COR-L47 (cell line): Measurements from ENCODE around the gene ZNG1F.
"Not testable (repeated sequence)": the region's sequence is repeated elsewhere in the genome, so short reads cannot be mapped to it uniquely, and the experiment has no call there.

Experiments
- DNase-seq: peaks from one replicate; lab custom pipeline; 2025; lab: John Stamatoyannopoulos, UW

ZNG1F gene

DNA sequence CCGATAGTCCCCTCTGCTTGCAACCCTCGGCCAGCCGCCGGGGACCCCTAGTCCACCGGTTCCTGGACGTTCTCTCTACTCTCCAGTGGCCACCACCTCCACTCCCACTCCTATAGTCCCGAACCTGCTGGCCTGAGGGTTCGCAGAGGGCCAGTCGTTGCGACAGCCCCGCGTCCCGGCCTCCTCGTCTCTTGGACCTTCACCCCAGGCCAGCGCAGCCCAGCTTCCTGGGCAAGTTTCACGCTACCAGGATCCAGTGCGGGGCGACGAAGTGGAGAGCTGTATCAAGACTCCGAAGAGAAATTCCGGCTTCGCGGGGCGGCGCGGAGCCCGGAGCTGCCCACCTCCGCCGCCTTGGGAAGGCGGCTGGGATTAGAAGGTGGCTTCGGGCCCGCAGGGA lies 65.7 kb downstream of the ZNG1F start:
- DNase-seq = not testable (repeated sequence)

DNA sequence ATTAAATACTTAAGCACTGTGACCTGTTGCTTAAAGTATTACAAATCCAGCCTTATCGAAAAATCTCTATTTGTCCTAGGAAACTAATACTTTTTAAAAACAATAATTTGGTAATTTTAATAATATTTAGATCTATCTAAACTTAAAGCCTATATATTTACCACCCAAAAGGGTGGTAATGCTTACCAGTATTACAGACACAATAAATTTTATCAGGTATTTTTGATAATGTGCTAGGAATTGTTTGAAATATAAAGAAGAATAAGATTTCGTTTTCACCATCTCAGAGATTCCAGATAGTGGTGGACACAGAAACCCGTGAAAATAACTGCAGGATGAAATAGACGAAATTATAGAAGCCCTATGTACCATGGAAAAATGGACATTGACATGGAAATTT lies 68.4 kb downstream of the ZNG1F start:
- not testable (repeated sequence) for DNase-seq

DNA sequence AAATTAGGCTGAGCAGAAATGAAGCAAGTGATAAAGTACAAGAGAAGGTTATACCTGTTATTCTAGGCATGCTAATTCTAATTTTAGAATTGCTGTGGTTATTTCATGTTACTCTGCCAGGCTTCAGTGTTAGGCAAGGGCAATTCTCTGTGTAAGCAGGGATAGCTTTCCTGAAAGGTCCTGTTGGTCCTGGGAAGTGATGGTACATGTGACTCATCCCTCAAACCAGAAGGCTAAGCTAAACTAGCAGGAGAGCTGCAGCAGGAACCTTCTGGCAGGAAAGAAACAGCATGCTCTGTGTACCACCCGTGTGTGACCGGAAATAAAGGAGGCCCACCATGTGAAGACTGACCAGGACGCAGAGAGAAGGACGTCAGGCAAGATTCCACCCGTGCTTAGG lies 69.4 kb downstream of the ZNG1F start:
- not testable (repeated sequence) for DNase-seq

DNA sequence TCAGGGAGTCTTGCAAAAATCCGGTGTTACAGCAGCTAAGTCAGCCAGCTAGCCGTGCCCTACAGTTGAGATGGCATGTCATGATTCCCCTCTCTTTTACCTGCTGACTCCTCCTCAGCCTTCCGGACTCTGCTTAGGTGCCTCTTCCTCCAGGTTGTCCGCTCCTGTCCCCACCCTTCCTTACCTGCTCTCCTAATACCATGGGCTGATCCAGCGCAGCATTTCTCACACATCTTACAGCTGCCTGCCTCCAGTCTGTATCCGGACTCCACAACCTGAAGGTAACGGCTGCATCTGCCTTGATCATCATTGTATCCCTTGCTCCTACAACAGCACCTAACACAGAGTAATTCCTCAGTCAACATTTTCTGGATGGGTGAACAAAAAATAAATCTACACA lies 69.8 kb downstream of the ZNG1F start:
- not testable (repeated sequence) for DNase-seq

DNA sequence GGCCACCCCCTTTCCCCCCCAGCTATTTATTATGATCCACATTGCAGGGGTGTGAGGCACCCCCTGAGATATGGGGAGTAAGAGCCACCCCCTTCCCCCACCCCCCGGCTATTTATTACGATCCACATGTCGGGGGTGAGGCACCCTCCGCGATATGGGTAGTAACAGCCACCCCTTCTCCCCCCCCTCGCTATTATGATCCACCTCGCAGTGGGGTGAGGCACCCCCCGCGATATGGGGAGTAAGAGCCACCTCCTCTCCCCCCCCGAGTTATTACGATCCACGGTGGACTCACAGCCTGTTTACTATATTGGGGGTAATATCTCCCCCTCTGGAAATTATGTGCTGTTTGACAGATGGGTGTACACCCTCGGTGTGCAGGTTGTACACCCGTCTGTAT lies 75.8 kb downstream of the ZNG1F start:
- DNase-seq = not testable (repeated sequence)

DNA sequence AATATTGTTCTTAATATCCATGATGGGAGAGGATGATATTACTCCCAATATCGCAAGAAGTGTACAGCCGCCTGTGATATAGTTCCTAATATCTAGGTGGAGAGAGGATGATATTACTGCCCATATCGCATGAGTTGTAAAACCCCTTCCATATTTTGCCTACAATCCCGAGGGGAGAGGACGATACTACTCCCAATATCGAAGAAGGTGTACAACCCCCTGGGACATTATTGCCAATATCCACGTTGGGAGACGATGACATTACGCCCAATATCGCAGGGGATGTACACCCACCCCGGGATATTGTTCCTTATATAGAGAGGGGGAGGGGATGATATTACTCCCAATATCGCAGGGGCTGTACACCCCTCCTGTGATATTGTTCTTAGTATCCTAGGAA lies 77.7 kb downstream of the ZNG1F start:
- DNase-seq = not testable (repeated sequence)

DNA sequence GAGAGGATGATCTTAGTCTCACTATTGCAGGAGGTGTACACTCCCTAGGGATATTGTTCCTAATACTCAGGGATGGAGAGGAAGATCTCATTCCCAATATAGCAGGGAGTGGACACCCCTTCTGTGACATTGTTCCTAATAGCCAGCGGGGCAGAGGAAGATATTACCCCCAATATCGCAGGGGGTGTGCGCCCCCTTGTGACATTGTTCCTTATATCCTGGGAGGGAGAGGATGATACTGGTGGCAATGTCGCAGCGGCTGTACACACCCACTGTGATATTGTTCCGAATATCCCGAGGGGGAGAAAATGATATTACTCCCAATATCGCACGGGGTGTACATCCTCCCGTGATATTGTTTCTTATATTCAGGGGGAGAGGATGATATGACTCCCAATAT lies 78.2 kb downstream of the ZNG1F start:
- not testable (repeated sequence) for DNase-seq

DNA sequence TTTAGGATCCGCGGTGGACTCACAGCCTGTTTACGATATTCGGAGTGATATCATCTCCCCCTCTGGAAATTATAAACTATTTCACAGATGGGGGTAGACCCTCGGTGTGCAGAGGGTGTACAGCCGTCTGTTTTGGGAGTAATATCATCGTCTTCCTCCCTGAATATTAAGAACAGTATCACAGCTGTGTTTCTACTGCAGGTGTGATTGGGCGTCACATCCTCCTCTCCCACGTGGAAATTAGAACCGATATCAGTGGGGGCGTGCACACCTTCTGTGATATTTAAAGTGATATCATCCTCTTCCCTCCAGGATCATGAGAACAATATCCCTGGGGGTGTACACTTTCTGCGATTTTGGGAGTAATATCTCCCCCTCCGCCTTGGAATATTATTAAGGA lies 79.9 kb downstream of the ZNG1F start:
- not testable (repeated sequence) for DNase-seq

DNA sequence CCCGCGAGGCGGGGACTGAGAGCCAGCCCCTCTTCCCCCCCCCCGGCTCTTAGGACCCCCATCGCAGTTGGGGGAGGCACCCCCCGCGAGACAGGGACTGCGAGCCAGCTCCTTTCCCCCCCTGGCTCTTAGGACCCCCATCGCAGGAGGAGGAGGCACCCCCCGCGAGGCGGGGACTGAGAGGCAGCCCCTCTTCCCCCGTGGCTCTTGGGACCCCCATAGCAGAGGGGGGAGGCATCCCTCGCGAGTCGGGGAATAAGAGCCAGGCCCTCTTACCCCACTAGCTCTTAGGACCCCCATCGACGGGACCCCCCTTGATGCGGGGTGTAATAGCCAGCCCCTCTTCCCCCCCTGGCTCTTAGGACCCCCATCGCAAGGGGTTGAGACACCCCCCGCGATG lies 80.3 kb downstream of the ZNG1F start:
- not testable (repeated sequence) for DNase-seq

DNA sequence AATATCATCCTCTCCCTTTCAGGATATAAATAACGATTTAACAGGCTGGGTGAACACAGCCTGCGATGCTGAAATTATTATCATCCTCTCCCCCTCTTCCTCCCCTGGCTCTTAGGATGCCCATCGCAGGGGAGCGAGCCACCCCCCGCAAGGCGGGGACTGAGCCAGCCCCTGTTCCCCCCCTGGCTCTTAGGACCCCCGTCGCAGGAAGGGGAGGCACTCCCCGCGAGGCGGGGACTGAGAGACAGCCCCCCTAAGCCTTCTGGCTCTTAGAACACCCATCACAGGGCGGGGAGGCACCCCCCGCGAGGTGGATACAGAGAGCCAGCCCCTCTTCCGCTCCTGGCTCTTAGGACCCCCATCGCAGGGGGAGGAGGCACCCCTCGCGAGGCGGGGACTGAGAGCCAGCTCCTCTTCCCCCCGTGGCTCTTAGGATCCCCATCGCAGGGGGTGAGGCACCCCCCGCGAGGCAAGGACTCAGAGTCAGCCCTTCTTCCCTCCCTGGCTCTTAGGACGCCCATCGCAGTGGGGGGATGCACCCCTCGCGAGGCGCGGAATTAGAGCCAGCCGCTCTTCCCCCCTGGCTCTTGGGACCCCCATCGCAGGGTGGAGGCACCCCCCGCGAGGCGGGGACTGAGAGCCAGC lies 82.5 kb downstream of the ZNG1F start:
- not testable (repeated sequence) for DNase-seq

DNA sequence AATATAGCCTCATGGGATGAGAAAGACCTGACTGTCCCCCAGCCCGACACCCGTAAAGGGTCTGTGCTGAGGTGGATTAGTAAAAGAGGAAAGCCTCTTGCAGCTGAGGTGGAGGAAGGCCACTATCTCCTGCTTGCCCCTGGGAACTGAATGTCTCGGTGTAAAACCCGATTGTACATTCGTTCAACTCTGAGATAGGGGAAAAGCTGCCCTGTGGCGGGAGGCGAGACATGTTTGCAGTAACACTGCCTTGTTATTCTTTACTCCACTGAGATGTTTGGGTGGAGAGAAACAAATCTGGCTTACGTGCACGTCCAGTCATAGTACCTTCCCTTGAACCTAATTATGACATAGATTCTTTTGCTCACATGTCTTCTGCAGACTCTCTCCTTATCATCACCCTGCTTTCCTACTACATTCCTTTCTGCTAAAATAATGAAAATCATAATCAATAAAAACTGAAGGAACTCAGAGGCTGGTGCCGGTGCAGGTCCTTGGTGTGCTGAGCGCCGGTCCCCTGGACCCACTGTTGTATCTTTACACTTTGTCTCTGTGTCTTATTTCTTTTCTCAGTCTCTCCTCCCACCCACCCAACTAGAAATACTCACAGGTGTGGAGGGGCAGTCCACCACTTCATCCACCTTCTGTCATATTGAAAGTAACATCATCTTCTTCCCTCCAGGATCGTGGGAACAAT lies 83.4 kb downstream of the ZNG1F start:
- not testable (repeated sequence) for DNase-seq

DNA sequence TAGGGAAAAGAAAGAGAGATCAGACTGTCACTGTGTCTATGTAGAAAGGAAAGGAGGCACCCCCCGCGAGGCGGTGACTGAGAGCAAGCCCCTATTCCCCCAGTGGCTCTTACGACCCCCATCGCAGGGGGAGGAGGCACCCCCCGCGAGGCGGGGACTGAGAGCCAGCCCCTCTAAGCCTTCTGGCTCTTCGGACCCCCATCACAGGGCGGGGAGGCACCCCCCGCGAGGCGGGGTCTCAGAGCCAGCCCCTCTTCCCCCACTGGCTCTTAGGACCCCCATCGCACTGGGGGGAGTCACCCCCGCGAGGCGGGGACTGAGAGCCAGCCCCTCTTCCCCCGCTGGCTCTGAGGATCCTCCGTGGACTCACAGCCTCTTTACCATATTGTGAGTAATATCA lies 84.6 kb downstream of the ZNG1F start:
- DNase-seq = not testable (repeated sequence)

DNA sequence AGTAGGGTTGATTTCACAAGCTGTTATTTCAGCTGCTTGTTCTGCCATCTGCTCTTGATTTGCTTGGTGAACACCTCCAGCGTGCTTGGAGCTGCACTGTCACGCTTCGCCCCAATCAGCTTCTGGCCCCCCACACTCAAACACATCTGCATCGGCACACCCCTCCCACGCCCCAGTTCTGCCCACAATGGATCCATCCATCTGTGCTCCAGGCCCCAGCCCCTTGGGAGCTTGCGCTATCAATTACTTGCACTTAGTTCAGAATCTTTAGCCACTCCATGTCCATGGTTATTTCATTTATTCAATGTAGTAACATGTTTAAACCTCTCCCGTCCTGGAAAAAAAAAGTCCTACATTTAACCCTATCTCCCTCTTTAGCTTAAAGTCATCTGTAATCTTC lies 88.6 kb downstream of the ZNG1F start:
- not testable (repeated sequence) for DNase-seq

DNA sequence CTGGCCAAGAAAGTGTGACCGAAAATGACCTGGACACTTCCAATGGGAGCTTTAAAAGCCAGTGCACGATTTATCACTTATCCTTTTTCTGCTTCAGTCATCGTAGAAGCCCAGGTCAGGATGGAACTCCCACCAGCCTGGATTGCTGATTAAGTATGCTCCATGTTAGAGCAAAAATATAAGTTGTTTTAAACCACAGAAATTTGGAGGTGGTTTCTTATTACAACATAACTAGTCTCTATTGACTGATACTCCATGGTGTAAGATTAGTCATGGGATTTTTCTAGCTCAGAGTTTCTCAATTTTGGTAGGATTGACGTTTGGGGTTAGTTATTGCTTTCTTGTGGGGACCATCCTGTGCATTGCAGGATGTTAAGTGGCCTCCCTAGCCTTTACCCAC lies 90.4 kb downstream of the ZNG1F start:
- DNase-seq = not testable (repeated sequence)

DNA sequence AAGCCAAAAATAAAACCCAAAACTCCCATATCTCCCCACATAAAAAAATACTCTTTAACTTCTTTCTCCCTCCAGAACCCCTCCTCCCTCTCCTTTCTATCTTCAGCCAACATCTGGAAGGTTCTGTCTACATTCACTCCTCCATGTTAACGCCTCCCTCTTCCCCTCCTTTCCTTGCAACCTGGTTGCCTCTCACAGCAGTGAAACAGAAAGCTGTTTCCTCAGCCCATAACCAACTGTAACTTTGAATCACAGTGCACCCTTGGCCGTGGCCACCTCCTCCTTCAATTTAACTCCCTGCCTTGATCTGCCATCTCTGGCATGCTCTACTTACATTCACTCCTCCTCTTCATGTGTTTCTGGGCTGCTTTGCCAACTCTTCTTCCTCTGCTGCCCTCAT lies 94.1 kb downstream of the ZNG1F start:
- not testable (repeated sequence) for DNase-seq

DNA sequence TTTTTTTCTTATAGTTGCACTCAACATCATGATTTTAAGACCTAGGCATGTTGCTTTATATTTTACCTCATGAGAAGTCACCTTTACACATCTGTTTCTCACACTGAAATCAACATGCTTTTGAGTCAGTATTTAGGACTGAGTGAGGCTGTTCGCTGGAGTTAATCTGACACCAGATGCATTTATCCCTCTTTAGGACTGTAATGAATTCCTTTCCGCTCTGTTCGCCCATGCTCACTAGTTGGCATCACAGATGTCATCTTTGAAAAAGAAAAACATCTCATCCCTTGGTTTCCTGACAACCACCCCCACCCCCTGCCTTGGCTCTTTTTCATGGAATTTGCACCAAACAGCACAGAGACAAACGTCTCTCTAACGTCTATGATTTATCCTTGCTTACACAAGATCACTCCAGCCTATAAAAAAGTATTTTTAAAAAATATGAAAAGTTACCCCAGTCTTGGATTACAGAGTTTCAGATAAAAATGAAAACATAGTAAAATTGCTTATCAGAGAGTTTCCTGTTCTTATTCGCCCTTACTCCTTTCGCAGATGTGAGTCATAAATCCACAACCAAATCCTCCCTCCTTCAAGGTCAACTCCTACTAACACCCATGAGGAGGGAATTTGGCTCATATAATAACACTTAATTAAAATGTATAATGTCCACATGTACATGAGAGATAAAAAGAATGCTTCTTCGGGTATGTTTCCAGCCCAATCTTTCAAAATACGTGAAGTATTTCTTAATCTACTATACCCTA lies 94.9 kb downstream of the ZNG1F start:
- not testable (repeated sequence) for DNase-seq

DNA sequence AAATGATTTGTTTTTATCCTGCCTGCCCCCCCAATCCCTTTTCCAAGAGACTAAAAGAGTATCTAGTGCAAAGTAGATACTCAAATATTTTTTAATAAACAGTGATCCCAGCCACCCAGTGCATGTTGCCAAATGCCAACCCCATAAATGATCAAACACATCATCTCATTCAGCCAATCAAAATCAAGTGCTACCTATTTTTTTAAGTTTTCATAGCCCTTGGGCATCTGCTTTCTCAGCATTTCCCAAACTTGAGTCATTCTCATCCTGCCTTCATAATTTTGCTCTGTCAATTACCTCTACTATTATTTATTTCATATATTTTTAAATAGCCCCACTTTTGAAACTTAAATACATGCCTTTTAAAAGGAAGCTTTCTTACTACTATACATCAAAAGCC lies 98.2 kb downstream of the ZNG1F start:
- not testable (repeated sequence) for DNase-seq

DNA sequence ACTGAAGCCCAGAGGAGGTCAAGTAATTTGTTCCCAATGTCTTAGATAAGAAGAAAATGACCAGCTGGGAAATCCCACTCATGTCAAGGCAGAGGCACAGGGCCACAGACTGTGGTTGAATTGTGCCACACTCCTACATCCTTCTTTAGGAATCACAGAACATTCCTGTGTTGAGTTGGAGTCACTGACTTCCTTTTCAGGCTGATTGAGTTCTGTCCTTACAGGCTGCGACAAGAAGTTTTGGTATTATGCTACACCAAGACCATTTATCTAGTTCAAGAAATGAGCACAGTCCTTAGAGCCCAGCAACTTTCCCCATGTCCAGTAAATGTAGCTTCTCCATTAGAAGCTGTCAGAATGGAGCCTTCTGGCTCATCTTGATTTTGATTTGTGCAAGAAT lies 98.7 kb downstream of the ZNG1F start:
- not testable (repeated sequence) for DNase-seq

DNA sequence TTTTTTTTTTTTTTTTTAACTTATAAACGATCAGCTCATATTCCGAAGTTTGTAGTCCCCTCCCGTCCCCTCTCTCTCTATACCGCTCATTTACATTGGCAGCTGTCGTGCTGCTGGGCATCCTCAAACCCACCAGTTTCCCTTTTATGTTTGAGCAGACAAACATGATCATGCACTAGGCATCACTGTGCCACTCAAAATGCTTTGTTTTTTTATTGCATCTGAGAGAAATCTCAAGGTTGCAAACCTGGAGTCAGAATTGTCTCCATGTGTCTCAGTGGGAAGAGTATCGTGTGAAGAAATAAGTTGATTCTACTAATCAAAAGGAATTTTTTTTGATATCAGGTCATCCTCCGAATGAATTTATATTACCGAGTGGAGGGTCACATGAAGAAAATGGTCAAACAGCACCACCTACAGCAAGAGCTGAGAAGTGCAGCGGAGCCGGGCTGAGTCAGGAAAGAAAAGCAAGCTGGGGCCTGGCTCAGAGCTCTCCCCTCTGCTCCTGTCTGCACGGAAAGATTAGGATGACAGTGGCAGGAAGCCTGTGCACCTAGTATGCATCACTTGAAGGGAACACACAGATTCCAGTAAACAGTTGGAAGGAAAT lies 100.6 kb downstream of the ZNG1F start:
- DNase-seq = not testable (repeated sequence)

DNA sequence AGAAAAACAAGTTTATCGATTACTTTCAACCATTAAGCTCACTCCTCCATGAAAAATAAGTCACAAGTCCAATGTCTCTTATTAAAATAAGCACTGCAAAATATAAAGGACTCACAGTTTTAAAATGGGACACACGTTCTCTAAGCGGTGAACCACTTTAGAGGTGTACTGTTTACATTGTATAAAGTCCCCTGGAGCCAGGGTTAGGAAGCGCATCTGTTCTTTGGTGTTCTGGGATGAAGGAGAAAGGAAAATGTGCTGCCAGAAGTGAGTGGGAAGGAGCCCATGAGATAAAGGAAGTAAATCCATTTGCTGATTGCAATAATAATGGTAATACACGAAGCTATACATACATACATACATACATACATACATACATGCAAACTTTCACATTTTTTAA lies 101.2 kb downstream of the ZNG1F start:
- DNase-seq = not testable (repeated sequence)

DNA sequence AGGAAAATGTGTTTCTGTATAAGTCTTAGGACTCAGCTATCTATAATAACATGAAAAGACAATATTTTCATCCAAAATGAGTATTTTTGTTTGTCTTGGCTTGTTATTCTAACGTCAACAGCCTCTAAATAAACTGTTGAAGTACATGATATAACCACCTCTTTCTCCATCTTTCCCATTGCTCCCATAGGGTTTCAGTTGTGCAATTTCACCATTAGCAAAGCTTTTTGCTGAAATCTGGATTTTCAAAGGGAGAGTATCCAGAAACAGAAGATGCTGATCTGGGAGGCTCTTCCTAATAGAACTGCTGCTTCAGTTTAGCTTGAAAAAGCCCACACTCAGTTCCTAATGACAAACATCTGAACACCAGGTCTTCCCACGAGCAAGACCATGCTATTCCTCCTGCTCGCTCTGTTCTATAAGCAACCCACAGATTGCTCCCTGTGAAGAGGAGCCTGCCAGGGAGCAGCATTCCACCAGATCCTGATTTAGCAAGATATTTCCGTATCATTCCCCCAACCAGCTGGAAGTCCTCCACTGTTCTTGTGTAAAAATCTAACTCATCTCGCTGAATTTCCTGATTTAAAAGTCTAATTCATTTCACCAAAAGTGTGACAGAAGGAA lies 101.8 kb downstream of the ZNG1F start:
- not testable (repeated sequence) for DNase-seq

DNA sequence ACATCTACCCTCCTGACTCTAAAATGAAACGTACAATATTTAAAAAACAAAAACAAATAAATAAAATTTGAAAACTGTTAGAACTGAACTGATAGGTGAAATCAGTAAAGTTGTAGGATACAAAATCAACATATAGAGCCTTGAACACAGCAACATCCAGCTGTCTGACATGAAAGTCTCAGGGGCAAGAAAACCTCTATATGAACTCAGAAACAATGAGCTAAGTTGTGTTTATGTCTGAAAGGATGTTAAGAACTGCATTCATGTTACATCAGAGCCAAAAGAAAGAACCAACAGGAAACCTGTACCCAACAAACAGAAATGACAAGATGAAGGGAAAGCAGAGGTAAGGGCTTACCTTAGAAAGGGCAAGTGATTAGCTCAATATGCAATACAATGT lies 102.4 kb downstream of the ZNG1F start:
- DNase-seq = not testable (repeated sequence)
